H1 (cell line): Measurements from ENCODE around the gene DCAF7. TPM values are rescaled to one million over a fixed set of nuclear protein-coding genes. Genes with fewer than 3 reads are reported as not detected.

Source experiments
- ATF2 ChIP-seq: IDR thresholded peaks from 2 replicates; pipeline ENCODE4 v1.6.1; 2012; ENCODE audit warnings: low read length, inconsistent platforms
- EZH2 ChIP-seq: fragments of 200-600 bp; sonication (generic); IDR thresholded peaks from 2 replicates; pipeline ENCODE4 v1.7.1; 2012; ENCODE audit warnings: low read depth, mild to moderate bottlenecking, moderate library complexity, low read length, inconsistent platforms; ENCODE audit not compliant: severe bottlenecking
- RBBP5 ChIP-seq: IDR thresholded peaks from 2 replicates; pipeline ENCODE4 v1.7.1; 2012; ENCODE audit warnings: low read depth, mild to moderate bottlenecking, inconsistent platforms, low read length, moderate library complexity, borderline replicate concordance
- polyA plus RNA-seq, 7 experiments: library from polyadenylated mRNA; depleted of rRNA in 3 of 7; stranded (reverse) in 5 of 7; unstranded in 2 of 7; fragments of >200 nt in 5 of 7; fragments of 200-250 nt in 2 of 7; gene quantifications; 1 replicate in 5 of 7; 2 replicates in 1 of 7; 4 replicates in 1 of 7; pipeline versions ENCODE4 v1.2.1 to v1.2.3, GENCODE V29; 2011 to 2013; ENCODE audit warnings: missing spikeins in 2 of 7, mixed read lengths in 2 of 7
- total RNA-seq: library from RNA; stranded (reverse); fragmentation: NEBNext Ultra II Directional; extraction: Animal tissue kit (Norgen Biotek cat#: 25700); gene quantifications from 2 replicates; pipeline ENCODE4 v1.2.1, GENCODE V29; 2021

Gene DCAF7
- total and polyA plus RNA-seq, 2 of the 8 experiments (the other 6 are each of a cell fraction or from before 2014, with no cell fraction given) = 74.9 to 94.1 TPM

DNA sequence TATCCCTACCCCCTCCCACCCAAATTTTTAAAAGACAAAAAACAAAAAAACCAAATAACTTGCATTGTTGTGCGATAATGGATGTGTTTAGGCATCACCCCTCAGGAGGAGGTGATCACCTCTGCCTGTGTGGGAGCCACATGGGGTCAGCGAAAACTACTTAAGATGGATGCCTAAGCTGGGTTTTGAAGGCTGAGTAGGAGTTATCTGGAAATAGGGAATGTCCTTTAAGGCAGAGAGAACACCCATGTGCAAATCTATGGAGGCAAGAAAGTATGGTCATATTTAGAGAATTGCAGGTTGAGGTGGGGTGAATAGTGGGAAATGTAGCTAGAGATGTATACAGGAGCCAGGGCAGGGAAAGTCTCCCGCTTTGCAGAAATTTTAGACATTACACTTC lies 44.9 kb downstream of the DCAF7 start (continued):
- no peak for TF ChIP-seq EZH2
- TF ChIP-seq RBBP5 = no peak
- no peak for TF ChIP-seq ATF2
- TF ChIP-seq, all 59 proteins: peak for 0
